T-helper 2 cell treated with Interferon-gamma antibody and Interleukin-4, amounts not matched to agents 100 ng/mL and 5 ng/mL, for 36 hours (primary cell): ENCODE measurements around the gene VASN. TPM values are rescaled to one million over a fixed set of nuclear protein-coding genes. Genes with fewer than 3 reads are reported as not detected.

Source experiments
- intact Hi-C: fragments of 100-400 bp; cut with micrococcal nuclease; formaldehyde crosslinking; loops from one replicate; pipeline ENCODE4 v1.15.1; 2023
- total RNA-seq: library from RNA; stranded (reverse); gene quantifications from 2 replicates; pipeline ENCODE4 v1.2.3, GENCODE V29; 2022

The VASN gene
- total RNA-seq, 1 donor from 2014 or later: not detected

- intact Hi-C loops: loop anchor here (5.0 kb wide), 1 partner anchor 147 kb away; the partner anchor contains the start of gene TFAP4
Measured at GRCh38 chr16:4419402-4419959, 47.8 kb downstream of the VASN start.

GRCh38 chr16:4420505-4421105 is 49.0 kb downstream of the VASN start:
- intact Hi-C loops: loop anchor here (10.0 kb wide), 1 partner anchor 534 kb away; the partner anchor contains the start of gene SEC14L5

GRCh38 chr16:4425378-4426020 is 53.9 kb downstream of the VASN start, which contains the start of gene DNAJA3:
DNAJA3 (plus strand) TSS chr16:4425868; CDS start chr16:4425882, 14 bp downstream.
- intact Hi-C loops: loop anchor here (1.0 to 10.0 kb wide), 7 partner anchors 9 to 529 kb away; partner anchors contain the start of genes CORO7, HMOX2, MGRN1 and SEC14L5

GRCh38 chr16:4426021-4426684 is 54.5 kb downstream of the VASN start:
- intact Hi-C loops: loop anchor here (10.0 kb wide), 1 partner anchor 529 kb away; the partner anchor contains the start of gene SEC14L5

GRCh38 chr16:4426722-4427372 is 55.2 kb downstream of the VASN start:
- intact Hi-C loops: loop anchor here (10.0 kb wide), 1 partner anchor 528 kb away; the partner anchor contains the start of gene SEC14L5

- intact Hi-C loops: loop anchor here (10.0 kb wide), 1 partner anchor 526 kb away; the partner anchor contains the start of gene SEC14L5
Measured at GRCh38 chr16:4428500-4428899, 56.9 kb downstream of the VASN start.

- intact Hi-C loops: no loop called here
Measured at GRCh38 chr16:4431023-4431422, 59.4 kb downstream of the VASN start.

Other genes with a start within 250 kb of the VASN start
- not detected in 2 replicates for gene SRL, start 129.8 kb upstream of the VASN start, total RNA-seq
- 25.4 and 27.0 TPM in 2 replicates for gene TFAP4, start 98.8 kb upstream of the VASN start, total RNA-seq
- 0.64 and 0.77 TPM in 2 replicates for gene GLIS2, start 55.8 kb upstream of the VASN start, total RNA-seq
- 48.5 and 48.9 TPM in 2 replicates for gene PAM16, start 20.5 kb upstream of the VASN start, total RNA-seq
- 200 and 202 TPM in 2 replicates for gene CORO7, start 44.7 kb downstream of the VASN start, total RNA-seq
- 66.0 and 68.6 TPM in 2 replicates for gene DNAJA3, start 54.0 kb downstream of the VASN start, total RNA-seq
- gene NMRAL1, start 102.8 kb downstream of the VASN start, total RNA-seq: 45.1 and 45.7 TPM in 2 replicates
- 77.5 and 79.6 TPM in 2 replicates for gene HMOX2, start 104.5 kb downstream of the VASN start, total RNA-seq
- 48.6 and 53.6 TPM in 2 replicates for gene CDIP1, start 166.9 kb downstream of the VASN start, total RNA-seq
- gene C16orf96, start 184.5 kb downstream of the VASN start, total RNA-seq: 0.05 and 0.16 TPM in 2 replicates
- gene UBALD1, start 243.0 kb downstream of the VASN start, total RNA-seq: 19.6 and 22.1 TPM in 2 replicates